Measurements from ENCODE around the gene OSBPL6. TPM values are rescaled to one million over a fixed set of nuclear protein-coding genes. Genes with fewer than 3 reads are reported as not detected.
"Not testable (repeated sequence)": the region's sequence is repeated elsewhere in the genome, so short reads cannot be mapped to it uniquely, and the experiment has no call there.

Gene OSBPL6
- total RNA-seq, 1 donor from 2014 or later: 7.9 TPM

- DNase-seq (no peak), ATAC-seq (no peak)
- intact Hi-C loops (cut with DNase I): no loop called here
- H3K36me3 ChIP-seq: no peaks in the 10 kb centered on the region
- no peak overlapping the region for H3K4me3 ChIP-seq
- H3K9me3 ChIP-seq: no peaks in the 10 kb centered on the region
- H3K27me3 ChIP-seq (ENCODE audit: low read depth): no peaks in the 10 kb centered on the region
- no peaks in the 10 kb centered on the region for H3K4me1 ChIP-seq
- no peak overlapping the region for H3K27ac ChIP-seq
- no peak for TF ChIP-seq CTCF (IDR thresholded peaks at IDR 0.05)
Measured at GRCh38 chr2:178177066-178177679, 17.1 kb upstream of the OSBPL6 start.

- H3K36me3 ChIP-seq; H3K27me3 ChIP-seq (ENCODE audit: low read depth); ATAC-seq; H3K9me3 ChIP-seq; H3K27ac ChIP-seq; intact Hi-C loops (cut with DNase I); DNase-seq; H3K4me3 ChIP-seq; H3K4me1 ChIP-seq: not testable (repeated sequence)
Measured at GRCh38 chr2:178180648-178181047, 13.7 kb upstream of the OSBPL6 start.

- intact Hi-C loops (cut with DNase I): no loop called here
- H3K4me3 ChIP-seq: no peak overlapping the region
- no peak overlapping the region for H3K27ac ChIP-seq
- no peaks in the 10 kb centered on the region for H3K9me3 ChIP-seq
- TF ChIP-seq CTCF (IDR thresholded peaks at IDR 0.05): no peak
- DNase-seq: no peak
- H3K27me3 ChIP-seq (ENCODE audit: low read depth): no peaks in the 10 kb centered on the region
- no peak for ATAC-seq
- H3K4me1 ChIP-seq: no peaks in the 10 kb centered on the region
- H3K36me3 ChIP-seq: no peaks in the 10 kb centered on the region
Measured at GRCh38 chr2:178187861-178188260, 6.5 kb upstream of the OSBPL6 start.

GRCh38 chr2:178188466-178188865 is 5.8 kb upstream of the OSBPL6 start:
- Histone ChIP-seq H3K27ac (no peak overlapping the region), H3K27me3 (ENCODE audit: low read depth) (no peaks in the 10 kb centered on the region), H3K4me1 (no peaks in the 10 kb centered on the region), H3K36me3 (no peaks in the 10 kb centered on the region), H3K9me3 (no peaks in the 10 kb centered on the region), H3K4me3 (no peak overlapping the region)
- intact Hi-C loops (cut with DNase I): no loop called here
- no peak for TF ChIP-seq CTCF (IDR thresholded peaks at IDR 0.05)
- ATAC-seq: no peak
- no peak for DNase-seq

GRCh38 chr2:178191004-178191508 is 3.3 kb upstream of the OSBPL6 start:
- intact Hi-C loops (cut with DNase I): no loop called here
- Histone ChIP-seq H3K27me3 (ENCODE audit: low read depth) (no peaks in the 10 kb centered on the region), H3K4me1 (peaks cover 10% of the 10 kb centered on the region), H3K4me3 (no peak overlapping the region), H3K27ac (no peak overlapping the region), H3K36me3 (no peaks in the 10 kb centered on the region), H3K9me3 (no peaks in the 10 kb centered on the region)
- no peak for DNase-seq
- TF ChIP-seq CTCF (IDR thresholded peaks at IDR 0.05): no peak
- ATAC-seq: no peak

- H3K36me3 ChIP-seq: no peaks in the 10 kb centered on the region
- intact Hi-C loops (cut with DNase I): no loop called here
- no peak overlapping the region for H3K4me3 ChIP-seq
- ATAC-seq: no peak
- no peaks in the 10 kb centered on the region for H3K9me3 ChIP-seq
- peaks cover 10% of the 10 kb centered on the region for H3K4me1 ChIP-seq
- no peaks in the 10 kb centered on the region for H3K27me3 ChIP-seq (ENCODE audit: low read depth)
- H3K27ac ChIP-seq: no peak overlapping the region
- no peak for DNase-seq
- TF ChIP-seq CTCF (IDR thresholded peaks at IDR 0.05): no peak
Measured at GRCh38 chr2:178191511-178191910, 2.8 kb upstream of the OSBPL6 start.

Data from lower lobe of right lung (tissue), 2 donors.